Parathyroid adenoma (tissue), 2 donors: ENCODE results near the gene KRTAP10-5.

Experiments used
- H2AFZ ChIP-seq: fragments of 300-600 bp; sonication (generic); one replicate; pipeline ENCODE4 v1.7.0; 2017; ENCODE audit warnings: antibody characterized with exemption, mild to moderate bottlenecking
- H3K27ac ChIP-seq: fragments of 300-600 bp; sonication (generic); one replicate; pipeline ENCODE4 v1.7.0; 2017
- H3K27me3 ChIP-seq: fragments of 300-600 bp; sonication (generic); one replicate; pipeline ENCODE4 v1.7.0; 2017; ENCODE audit warnings: low read length; ENCODE audit not compliant: control insufficient read depth, insufficient read depth
- H3K36me3 ChIP-seq: fragments of 300-600 bp; sonication (generic); one replicate; pipeline ENCODE4 v1.7.0; 2017; ENCODE audit warnings: low read length; ENCODE audit not compliant: control insufficient read depth, insufficient read depth
- H3K4me1 ChIP-seq: fragments of 300-600 bp; sonication (generic); one replicate; pipeline ENCODE4 v1.7.0; 2017; ENCODE audit warnings: control low read depth
- H3K4me2 ChIP-seq: fragments of 300-600 bp; sonication (generic); one replicate; pipeline ENCODE4 v1.7.0; 2017; ENCODE audit warnings: low read length
- H3K4me3 ChIP-seq: fragments of 300-600 bp; sonication (generic); one replicate; pipeline ENCODE4 v1.7.0; 2017; ENCODE audit warnings: low read depth, low read length
- H3K79me2 ChIP-seq: fragments of 300-600 bp; sonication (generic); one replicate; pipeline ENCODE4 v1.7.0; 2017; ENCODE audit warnings: control low read depth
- H3K9ac ChIP-seq: fragments of 300-600 bp; sonication (generic); one replicate; pipeline ENCODE4 v1.7.0; 2017; ENCODE audit warnings: mild to moderate bottlenecking
- H3K9me3 ChIP-seq: fragments of 300-600 bp; sonication (generic); one replicate; pipeline ENCODE4 v1.7.0; 2017; ENCODE audit warnings: low read length; ENCODE audit not compliant: control insufficient read depth
- TF ChIP-seq, protein P1 (sequence below): fragments of 300-600 bp; sonication (generic); IDR thresholded peaks from one replicate; pipeline ENCODE4 v1.7.0; 2017; ENCODE audit warnings: antibody characterized with exemption, mild to moderate bottlenecking
- donor health status: primary hyperparathyroidism.

The KRTAP10-5 gene

GRCh38 chr21:44583089-44583799, 2.8 kb upstream of the KRTAP10-5 start:
- Histone ChIP-seq H3K36me3 (no peaks in the 10 kb centered on the region), H3K4me2 (no peak overlapping the region), H3K4me3 (no peak overlapping the region), H3K79me2 (no peaks in the 10 kb centered on the region), H3K4me1 (no peaks in the 10 kb centered on the region), H3K9ac (no peak overlapping the region), H3K9me3 (no peaks in the 10 kb centered on the region), H3K27ac (no peak overlapping the region), H3K27me3 (no peaks in the 10 kb centered on the region), H2AFZ (no peak overlapping the region)
- TF ChIP-seq, protein P1, sequence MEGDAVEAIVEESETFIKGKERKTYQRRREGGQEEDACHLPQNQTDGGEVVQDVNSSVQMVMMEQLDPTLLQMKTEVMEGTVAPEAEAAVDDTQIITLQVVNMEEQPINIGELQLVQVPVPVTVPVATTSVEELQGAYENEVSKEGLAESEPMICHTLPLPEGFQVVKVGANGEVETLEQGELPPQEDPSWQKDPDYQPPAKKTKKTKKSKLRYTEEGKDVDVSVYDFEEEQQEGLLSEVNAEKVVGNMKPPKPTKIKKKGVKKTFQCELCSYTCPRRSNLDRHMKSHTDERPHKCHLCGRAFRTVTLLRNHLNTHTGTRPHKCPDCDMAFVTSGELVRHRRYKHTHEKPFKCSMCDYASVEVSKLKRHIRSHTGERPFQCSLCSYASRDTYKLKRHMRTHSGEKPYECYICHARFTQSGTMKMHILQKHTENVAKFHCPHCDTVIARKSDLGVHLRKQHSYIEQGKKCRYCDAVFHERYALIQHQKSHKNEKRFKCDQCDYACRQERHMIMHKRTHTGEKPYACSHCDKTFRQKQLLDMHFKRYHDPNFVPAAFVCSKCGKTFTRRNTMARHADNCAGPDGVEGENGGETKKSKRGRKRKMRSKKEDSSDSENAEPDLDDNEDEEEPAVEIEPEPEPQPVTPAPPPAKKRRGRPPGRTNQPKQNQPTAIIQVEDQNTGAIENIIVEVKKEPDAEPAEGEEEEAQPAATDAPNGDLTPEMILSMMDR = no peak

- Histone ChIP-seq H3K4me3 (no peak overlapping the region), H2AFZ (no peak overlapping the region), H3K36me3 (no peaks in the 10 kb centered on the region), H3K9ac (no peak overlapping the region), H3K4me1 (no peaks in the 10 kb centered on the region), H3K4me2 (no peak overlapping the region), H3K27ac (no peak overlapping the region), H3K9me3 (no peaks in the 10 kb centered on the region), H3K27me3 (no peaks in the 10 kb centered on the region), H3K79me2 (no peaks in the 10 kb centered on the region)
- TF ChIP-seq, protein P1 = no peak
Measured at GRCh38 chr21:44582055-44582454, 1.7 kb upstream of the KRTAP10-5 start.

DNA sequence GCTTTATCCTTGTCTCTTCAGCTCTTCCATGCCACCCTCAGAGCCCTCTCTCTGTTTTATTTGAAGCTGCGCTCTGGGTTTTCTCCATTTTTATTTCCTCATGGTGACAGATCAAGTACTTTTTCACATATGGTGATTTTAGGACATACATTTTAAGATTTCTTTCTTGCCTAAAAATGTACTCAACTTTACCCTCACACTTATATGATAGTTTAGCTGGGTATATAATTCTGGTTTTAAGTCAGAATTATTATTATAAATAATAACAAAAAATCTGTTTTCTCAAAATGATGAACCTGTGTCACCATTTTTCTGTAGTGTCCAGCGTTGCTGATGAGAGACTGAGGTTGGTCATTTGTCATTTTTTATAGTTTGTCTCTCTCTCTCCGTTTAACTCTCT, 754 bp upstream of the KRTAP10-5 start:
- no peak overlapping the region for H2AFZ ChIP-seq
- H3K79me2 ChIP-seq = no peaks in the 10 kb centered on the region
- no peaks in the 10 kb centered on the region for H3K4me1 ChIP-seq
- no peak overlapping the region for H3K27ac ChIP-seq
- H3K4me2 ChIP-seq = no peak overlapping the region
- H3K9me3 ChIP-seq = no peaks in the 10 kb centered on the region
- no peaks in the 10 kb centered on the region for H3K36me3 ChIP-seq
- no peaks in the 10 kb centered on the region for H3K27me3 ChIP-seq
- H3K4me3 ChIP-seq = no peak overlapping the region
- no peak overlapping the region for H3K9ac ChIP-seq
- TF ChIP-seq, protein P1 = no peak

GRCh38 chr21:44579833-44580144, 615 bp downstream of the KRTAP10-5 start:
- no peak overlapping the region for H3K9ac ChIP-seq
- H3K79me2 ChIP-seq = no peaks in the 10 kb centered on the region
- no peaks in the 10 kb centered on the region for H3K27me3 ChIP-seq
- H3K4me1 ChIP-seq = no peaks in the 10 kb centered on the region
- H3K27ac ChIP-seq = no peak overlapping the region
- TF ChIP-seq, protein P1 = no peak
- H3K9me3 ChIP-seq = no peaks in the 10 kb centered on the region
- H3K4me3 ChIP-seq = no peak overlapping the region
- H2AFZ ChIP-seq = no peak overlapping the region
- no peaks in the 10 kb centered on the region for H3K36me3 ChIP-seq
- no peak overlapping the region for H3K4me2 ChIP-seq
